B cell (primary cell): ENCODE measurements around the gene SPECC1. TPM values are rescaled to one million over a fixed set of nuclear protein-coding genes. Genes with fewer than 3 reads are reported as not detected.

Experiments used
- ATAC-seq: fragments of 200-7000 bp; cut with Tn5 transposase; one replicate; pipeline ENCODE4 v1.10.0; 2021; ENCODE audit warnings: low read depth, mild to moderate bottlenecking, moderate number of reproducible peaks, moderate library complexity
- CTCF ChIA-PET: fragments of 350-600 bp; sonication (Branson Sonifier 250); formaldehyde crosslinking; loops from one replicate; lab custom pipeline; 2021; ENCODE audit warnings: antibody characterized with exemption, inconsistent platforms; lab: Charles Lee
- POLR2A ChIA-PET: fragments of 350-600 bp; sonication (Branson Sonifier 250); formaldehyde crosslinking; loops from one replicate; lab custom pipeline; 2021; ENCODE audit warnings: antibody characterized with exemption; lab: Charles Lee
- DNase-seq: peaks from one replicate; pipeline ENCODE4 v3.0.0; 2013
- H2AFZ ChIP-seq: 2 replicates; pipeline ENCODE4 v1.6.1; 2012; ENCODE audit warnings: mild to moderate bottlenecking, low read depth, low read length; ENCODE audit not compliant: insufficient read depth, poor library complexity, severe bottlenecking
- H3K27ac ChIP-seq, 2 donors: 1 replicate in 1 of 2; 2 replicates in 1 of 2; pipeline ENCODE4 v1.5.1; 2012 to 2013; ENCODE audit warnings: low read length in 2 of 2, mild to moderate bottlenecking in 2 of 2, moderate library complexity in 1 of 2
- H3K27me3 ChIP-seq, 4 experiments: fragments of 200-600 bp in 1 of 4; sonication (generic) in 1 of 4; replicated peaks in 1 of 4; 1 replicate in 2 of 4; 2 replicates in 2 of 4; pipeline versions ENCODE4 v1.6.1 to v1.7.0; 2013 to 2016; ENCODE audit warnings: low read length in 3 of 4, mild to moderate bottlenecking in 2 of 4, mixed read lengths in 1 of 4, moderate library complexity in 1 of 4; ENCODE audit not compliant: insufficient read depth in 4 of 4, control insufficient read depth in 3 of 4; ENCODE audit errors: control extremely low read depth in 1 of 4
- H3K36me3 ChIP-seq, 2 experiments: replicated peaks in 1 of 2; 1 replicate in 1 of 2; 2 replicates in 1 of 2; pipeline versions ENCODE4 v1.6.1 to v1.7.1; 2013; ENCODE audit warnings: low read length in 1 of 2; ENCODE audit not compliant: insufficient read depth in 2 of 2, control insufficient read depth in 1 of 2; ENCODE audit errors: control extremely low read depth in 1 of 2, extremely low read depth in 1 of 2
- H3K4me1 ChIP-seq, 2 donors: fragments of 200-600 bp in 1 of 2; sonication (generic) in 1 of 2; 1 replicate in 1 of 2; 2 replicates in 1 of 2; pipeline versions ENCODE4 v1.5.1 to v1.6.1; 2013 to 2017; ENCODE audit warnings: low read length in 2 of 2; ENCODE audit not compliant: control insufficient read depth in 2 of 2, insufficient read depth in 2 of 2
- H3K4me2 ChIP-seq: replicated peaks from 2 replicates; pipeline ENCODE3; 2012; ENCODE audit warnings: mild to moderate bottlenecking, low read depth, low read length; ENCODE audit not compliant: poor library complexity, severe bottlenecking
- H3K4me3 ChIP-seq, 5 experiments: fragments of 200-600 bp in 1 of 5; sonication (generic) in 1 of 5; 1 replicate in 3 of 5; 2 replicates in 2 of 5; pipeline versions ENCODE4 v1.5.1 to v1.7.0; 2011 to 2016; ENCODE audit warnings: low read length in 4 of 5, mild to moderate bottlenecking in 4 of 5, low read depth in 2 of 5, control low read depth in 1 of 5, moderate library complexity in 1 of 5; ENCODE audit not compliant: insufficient read depth in 1 of 5; ENCODE audit errors: control extremely low read depth in 1 of 5, extremely low read depth in 1 of 5
- H3K79me2 ChIP-seq: fragments of 200-600 bp; sonication (generic); one replicate; pipeline ENCODE4 v1.6.0; 2016; ENCODE audit warnings: low read length; ENCODE audit not compliant: control insufficient read depth, insufficient read depth
- H3K9ac ChIP-seq: fragments of 200-600 bp; sonication (generic); 2 replicates; pipeline ENCODE4 v1.6.1; 2017; ENCODE audit warnings: mild to moderate bottlenecking, low read length, moderate library complexity
- H3K9me3 ChIP-seq, 3 donors: one replicate each; pipeline versions ENCODE4 v1.6.1 to v1.7.1; 2013; ENCODE audit warnings: low read length in 2 of 3; ENCODE audit not compliant: control insufficient read depth in 2 of 3, insufficient read depth in 1 of 3; ENCODE audit errors: control extremely low read depth in 1 of 3
- H4K20me1 ChIP-seq: 2 replicates; pipeline ENCODE4 v1.6.0; 2012; ENCODE audit warnings: mild to moderate bottlenecking, low read length; ENCODE audit not compliant: insufficient read depth, control insufficient read depth, poor library complexity, severe bottlenecking
- H3K27ac Mint-ChIP-seq: one replicate; pipeline ENCODE4 v1.8.0; 2021; ENCODE audit warnings: mixed read lengths
- H3K27me3 Mint-ChIP-seq: one replicate; pipeline ENCODE4 v1.8.0; 2021; ENCODE audit warnings: mixed read lengths
- H3K4me1 Mint-ChIP-seq: one replicate; pipeline ENCODE4 v1.8.0; 2021; ENCODE audit warnings: mixed read lengths
- H3K4me3 Mint-ChIP-seq: one replicate; pipeline ENCODE4 v1.8.0; 2021; ENCODE audit warnings: mixed read lengths
- H3K9me3 Mint-ChIP-seq: one replicate; pipeline ENCODE4 v1.8.0; 2022; ENCODE audit warnings: mixed read lengths; ENCODE audit not compliant: insufficient read depth
- EZH2 ChIP-seq: IDR thresholded peaks from 2 replicates; pipeline ENCODE4 v1.6.1; 2012; ENCODE audit warnings: borderline replicate concordance, low read depth, mild to moderate bottlenecking, moderate library complexity, low read length; ENCODE audit not compliant: insufficient read depth, poor library complexity, severe bottlenecking
- WGBS: methylation state at CpG from one replicate; pipeline ENCODE4 v1.1.5; 2013; ENCODE audit warnings: missing lambda C conversion rate; ENCODE audit not compliant: insufficient coverage; 5-methylcytosine and 5-hydroxymethylcytosine counted together
- intact Hi-C: fragments of 100-400 bp; cut with micrococcal nuclease; formaldehyde crosslinking; loops from one replicate; pipeline ENCODE4 v1.10.0; 2022
- polyA plus RNA-seq: library from polyadenylated mRNA; depleted of rRNA; stranded (reverse); fragments of >200 nt; gene quantifications from 2 replicates; pipeline ENCODE4 v1.2.3, GENCODE V29; 2012
- total RNA-seq, 2 donors: library from RNA; stranded (reverse); fragments of 120-200 nt in 1 of 2; gene quantifications; 1 replicate in 1 of 2; 2 replicates in 1 of 2; pipeline versions ENCODE4 v1.2.3 to v1.2.4, GENCODE V29; 2013 to 2022
- TF ChIP-seq, protein P1 (sequence below): fragments of 200-600 bp; IDR thresholded peaks from one replicate; pipeline ENCODE4 v1.8.0; 2022; ENCODE audit warnings: antibody characterized with exemption, mild to moderate bottlenecking

Gene SPECC1
- total and polyA plus RNA-seq, 2 donors (not counting 1 experiment from before 2014, with no cell fraction given), result 4.6 to 7.4 TPM

DNA sequence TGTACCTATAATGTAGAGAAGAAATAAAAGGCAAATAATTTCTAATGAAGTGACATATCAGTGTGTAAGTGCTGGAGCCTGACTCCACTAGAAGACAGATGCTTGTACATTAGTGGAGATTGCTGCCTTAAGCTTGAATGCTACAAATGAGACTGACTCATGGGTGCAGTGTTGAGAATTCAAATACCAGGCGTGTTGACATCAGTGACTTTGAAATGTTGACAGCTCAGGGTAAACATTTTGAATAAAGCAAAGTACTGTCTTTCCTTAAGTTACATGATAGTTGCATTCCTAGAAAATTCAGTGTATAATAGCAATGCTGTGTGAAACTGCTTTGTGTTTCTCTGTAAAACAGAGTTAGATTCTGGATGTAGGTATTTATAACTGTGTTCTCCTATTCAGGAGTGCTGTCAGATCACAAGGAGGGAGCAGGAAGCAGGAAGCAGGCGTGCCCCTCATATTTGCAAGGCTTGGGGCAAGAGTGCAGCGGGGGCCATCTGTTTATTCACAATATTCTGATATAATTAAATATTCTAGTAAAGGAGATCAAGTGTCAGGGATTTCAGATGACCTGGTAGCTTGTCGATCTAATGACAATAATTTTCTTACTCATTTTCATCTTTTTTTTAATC is 119.0 kb downstream of the SPECC1 start:
- Histone ChIP-seq H4K20me1 (no peaks in the 10 kb centered on the region), H3K9ac (no peak overlapping the region), H3K27ac (no peak overlapping the region), H3K4me3 (no peak overlapping the region), H3K4me1 (no peaks in the 10 kb centered on the region), H3K27me3 (no peaks in the 10 kb centered on the region), H3K4me2 (no peak overlapping the region), H3K9me3 (peaks cover 0 to 9% (median 0%) of the 10 kb centered on the region in 3 donors), H3K36me3 (no peaks in the 10 kb centered on the region), H2AFZ (no peak overlapping the region), H3K79me2 (no peaks in the 10 kb centered on the region)
- ATAC-seq (no peak), DNase-seq (no peak)
- Mint-ChIP-seq H3K27ac (no peak overlapping the region), H3K4me1 (no peaks in the 10 kb centered on the region), H3K27me3 (peaks cover 15% of the 10 kb centered on the region), H3K4me3 (no peak overlapping the region), H3K9me3 (no peaks in the 10 kb centered on the region)
- TF ChIP-seq EZH2, result no peak
- TF ChIP-seq, protein P1, sequence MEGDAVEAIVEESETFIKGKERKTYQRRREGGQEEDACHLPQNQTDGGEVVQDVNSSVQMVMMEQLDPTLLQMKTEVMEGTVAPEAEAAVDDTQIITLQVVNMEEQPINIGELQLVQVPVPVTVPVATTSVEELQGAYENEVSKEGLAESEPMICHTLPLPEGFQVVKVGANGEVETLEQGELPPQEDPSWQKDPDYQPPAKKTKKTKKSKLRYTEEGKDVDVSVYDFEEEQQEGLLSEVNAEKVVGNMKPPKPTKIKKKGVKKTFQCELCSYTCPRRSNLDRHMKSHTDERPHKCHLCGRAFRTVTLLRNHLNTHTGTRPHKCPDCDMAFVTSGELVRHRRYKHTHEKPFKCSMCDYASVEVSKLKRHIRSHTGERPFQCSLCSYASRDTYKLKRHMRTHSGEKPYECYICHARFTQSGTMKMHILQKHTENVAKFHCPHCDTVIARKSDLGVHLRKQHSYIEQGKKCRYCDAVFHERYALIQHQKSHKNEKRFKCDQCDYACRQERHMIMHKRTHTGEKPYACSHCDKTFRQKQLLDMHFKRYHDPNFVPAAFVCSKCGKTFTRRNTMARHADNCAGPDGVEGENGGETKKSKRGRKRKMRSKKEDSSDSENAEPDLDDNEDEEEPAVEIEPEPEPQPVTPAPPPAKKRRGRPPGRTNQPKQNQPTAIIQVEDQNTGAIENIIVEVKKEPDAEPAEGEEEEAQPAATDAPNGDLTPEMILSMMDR, result no peak
- POLR2A ChIA-PET, result no interaction called here
- intact Hi-C loops, result no loop called here
- WGBS, result no CpG with 5 or more reads among the region's 4 CpGs
- CTCF ChIA-PET, result interaction anchor here (0.7 to 1.7 kb wide), 2 partner anchors 11 to 135 kb away, joined by 3 to 5 read pairs; no protein-coding TSS in a partner anchor

DNA sequence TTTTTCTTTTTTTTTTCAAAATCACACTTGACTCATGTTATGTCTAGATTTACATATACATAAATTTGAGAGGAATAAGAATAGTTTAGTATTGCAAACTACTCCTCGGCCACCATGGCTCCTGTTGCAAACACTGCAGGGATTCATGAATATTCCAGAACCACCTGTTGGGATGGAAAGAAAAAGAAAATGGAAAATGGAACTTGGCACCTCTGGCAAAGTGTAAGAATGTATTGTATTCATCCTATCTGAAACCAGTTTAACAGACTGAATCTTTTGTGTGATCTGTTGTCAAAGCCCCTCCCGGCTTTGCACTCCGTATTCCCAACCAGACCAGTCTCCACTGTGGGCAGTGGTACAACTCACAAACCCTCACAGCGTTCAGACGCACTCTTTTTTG is 124.4 kb downstream of the SPECC1 start:
- Histone ChIP-seq H4K20me1 (no peaks in the 10 kb centered on the region), H2AFZ (no peak overlapping the region), H3K9ac (no peak overlapping the region), H3K36me3 (no peaks in the 10 kb centered on the region), H3K27ac (no peak overlapping the region), H3K27me3 (no peaks in the 10 kb centered on the region), H3K4me1 (no peaks in the 10 kb centered on the region), H3K4me2 (no peak overlapping the region), H3K9me3 (peaks cover 0 to 9% (median 0%) of the 10 kb centered on the region in 3 donors), H3K79me2 (no peaks in the 10 kb centered on the region), H3K4me3 (no peak overlapping the region)
- ATAC-seq, result no peak
- intact Hi-C loops, result no loop called here
- no peak for TF ChIP-seq EZH2
- TF ChIP-seq, protein P1, result no peak
- POLR2A ChIA-PET, result no interaction called here
- CTCF ChIA-PET, result interaction anchor here (0.8 to 1.2 kb wide), 3 partner anchors 9 to 17 kb away, joined by 3 to 4 read pairs (median 3); no protein-coding TSS in a partner anchor
- Mint-ChIP-seq H3K9me3 (no peaks in the 10 kb centered on the region), H3K4me3 (no peak overlapping the region), H3K27ac (no peak overlapping the region), H3K4me1 (no peaks in the 10 kb centered on the region), H3K27me3 (peaks cover 18% of the 10 kb centered on the region)
- DNase-seq, result no peak
- WGBS, result no CpG with 5 or more reads among the region's 5 CpGs
